HEK293 (cell line): ENCODE results near the gene CYP11A1.
"Not testable (repeated sequence)": the region's sequence is repeated elsewhere in the genome, so short reads cannot be mapped to it uniquely, and the experiment has no call there.

Experiments
- CTCF ChIA-PET: fragments of 350-600 bp; formaldehyde crosslinking; extraction: SDS; loops from one replicate; lab custom pipeline; 2021; ENCODE audit warnings: antibody characterized with exemption; lab: Yijun Ruan, JAX
- POLR2A ChIA-PET: fragments of 300-600 bp; formaldehyde crosslinking; extraction: SDS; loops from one replicate; lab custom pipeline; 2020; ENCODE audit warnings: antibody characterized with exemption, inconsistent platforms; lab: Yijun Ruan, JAX
- H3K27ac ChIP-seq: fragments of 200-500 bp; sonication (Bioruptor generic); 2 replicates; pipeline ENCODE4 v1.5.1; 2014; ENCODE audit warnings: low read depth, low read length, control low read depth, inconsistent platforms; ENCODE audit errors: extremely low read depth
- H3K36me3 ChIP-seq, 2 experiments: fragments of 200-500 bp in 1 of 2; sonication (Bioruptor generic) in 1 of 2; 1 replicate in 1 of 2; 2 replicates in 1 of 2; pipeline ENCODE4 v1.5.1; 2014 to 2017; ENCODE audit warnings: inconsistent platforms in 2 of 2, low read length in 2 of 2; ENCODE audit not compliant: control insufficient read depth in 2 of 2, insufficient read depth in 1 of 2
- H3K4me1 ChIP-seq: fragments of 200-500 bp; sonication (Bioruptor generic); 2 replicates; pipeline ENCODE4 v1.5.1; 2014; ENCODE audit warnings: mild to moderate bottlenecking, low read length, inconsistent platforms; ENCODE audit not compliant: control insufficient read depth, insufficient read depth
- H3K4me3 ChIP-seq: 2 replicates; pipeline ENCODE4 v1.5.1; 2011; ENCODE audit warnings: low read depth, mild to moderate bottlenecking, control low read depth, low read length, moderate library complexity
- H3K9me3 ChIP-seq: fragments of 200-500 bp; sonication (Bioruptor generic); 2 replicates; pipeline ENCODE4 v1.5.1; 2014; ENCODE audit warnings: low read depth, low read length, inconsistent platforms; ENCODE audit not compliant: control insufficient read depth, insufficient read depth
- FEZF1 ChIP-seq: fragments of 450-650 bp; formaldehyde crosslinking; IDR thresholded peaks from 2 replicates; pipeline ENCODE4 v1.5.1; 2016; ENCODE audit warnings: missing biosample characterization, missing genetic modification characterization
- GLIS1 ChIP-seq: fragments of 450-650 bp; formaldehyde crosslinking; IDR thresholded peaks from 2 replicates; pipeline ENCODE4 v1.5.1; 2016; ENCODE audit warnings: missing biosample characterization, missing genetic modification characterization
- GLIS2 ChIP-seq: fragments of 450-650 bp; formaldehyde crosslinking; IDR thresholded peaks from 2 replicates; pipeline ENCODE4 v1.5.1; 2016; ENCODE audit warnings: missing biosample characterization, missing genetic modification characterization
- IKZF3 ChIP-seq: fragments of 450-650 bp; IDR thresholded peaks from 2 replicates; pipeline ENCODE4 v1.5.0; 2018; ENCODE audit warnings: missing biosample characterization, mild to moderate bottlenecking, missing genetic modification characterization, moderate library complexity
- PRDM6 ChIP-seq: fragments of 450-650 bp; formaldehyde crosslinking; IDR thresholded peaks from 2 replicates; pipeline ENCODE4 v1.5.1; 2017; ENCODE audit warnings: missing biosample characterization, missing genetic modification characterization
- RBAK ChIP-seq: fragments of 450-650 bp; formaldehyde crosslinking; IDR thresholded peaks from 2 replicates; pipeline ENCODE4 v1.5.1; 2016; ENCODE audit warnings: missing biosample characterization, missing genetic modification characterization
- SP7 ChIP-seq: fragments of 450-650 bp; formaldehyde crosslinking; IDR thresholded peaks from 2 replicates; pipeline ENCODE4 v1.5.1; 2016; ENCODE audit warnings: missing biosample characterization, missing genetic modification characterization
- ZBTB48 ChIP-seq: fragments of 450-650 bp; formaldehyde crosslinking; IDR thresholded peaks from 2 replicates; pipeline ENCODE4 v1.5.1; 2016; ENCODE audit warnings: missing biosample characterization, missing genetic modification characterization
- ZIC2 ChIP-seq: fragments of 450-650 bp; formaldehyde crosslinking; IDR thresholded peaks from 2 replicates; pipeline ENCODE4 v1.5.1; 2016; ENCODE audit warnings: missing biosample characterization, missing genetic modification characterization
- ZNF10 ChIP-seq: fragments of 450-650 bp; formaldehyde crosslinking; IDR thresholded peaks from 2 replicates; pipeline ENCODE4 v1.5.1; 2017; ENCODE audit warnings: missing biosample characterization, missing genetic modification characterization
- ZNF157 ChIP-seq: fragments of 450-650 bp; formaldehyde crosslinking; IDR thresholded peaks from 2 replicates; pipeline ENCODE4 v1.5.1; 2016; ENCODE audit warnings: missing biosample characterization, missing genetic modification characterization
- ZNF341 ChIP-seq: fragments of 450-650 bp; formaldehyde crosslinking; IDR thresholded peaks from 2 replicates; pipeline ENCODE4; 2016; ENCODE audit warnings: low read depth, missing biosample characterization, missing genetic modification characterization
- ZNF350 ChIP-seq: fragments of 450-650 bp; formaldehyde crosslinking; IDR thresholded peaks from 2 replicates; pipeline ENCODE4 v1.5.0; 2017; ENCODE audit warnings: missing biosample characterization, mild to moderate bottlenecking, missing genetic modification characterization
- ZNF398 ChIP-seq: fragments of 450-650 bp; formaldehyde crosslinking; IDR thresholded peaks from 2 replicates; pipeline ENCODE4 v1.5.1; 2017; ENCODE audit warnings: missing biosample characterization, missing genetic modification characterization
- ZNF404 ChIP-seq: fragments of 450-650 bp; formaldehyde crosslinking; IDR thresholded peaks from 2 replicates; pipeline ENCODE4 v1.5.1; 2017; ENCODE audit warnings: missing biosample characterization, missing genetic modification characterization
- ZNF600 ChIP-seq: fragments of 450-650 bp; formaldehyde crosslinking; IDR thresholded peaks from 2 replicates; pipeline ENCODE4 v1.5.1; 2016; ENCODE audit warnings: missing biosample characterization, missing genetic modification characterization
- ZNF645 ChIP-seq: fragments of 450-650 bp; formaldehyde crosslinking; IDR thresholded peaks from 2 replicates; pipeline ENCODE4; 2016; ENCODE audit warnings: missing biosample characterization, missing genetic modification characterization
- ZNF701 ChIP-seq: fragments of 450-650 bp; formaldehyde crosslinking; IDR thresholded peaks from 2 replicates; pipeline ENCODE4 v1.5.1; 2016; ENCODE audit warnings: missing biosample characterization, missing genetic modification characterization
- ZSCAN30 ChIP-seq: fragments of 450-650 bp; IDR thresholded peaks from 2 replicates; pipeline ENCODE4 v1.5.1; 2018; ENCODE audit warnings: missing biosample characterization, mild to moderate bottlenecking, missing genetic modification characterization, moderate library complexity

CYP11A1 gene

GRCh38 chr15:74390647-74391288 is 23.3 kb upstream of the CYP11A1 start:
- POLR2A ChIA-PET = no interaction called here
- H3K9me3 ChIP-seq = no peaks in the 10 kb centered on the region
- TF ChIP-seq SP7 (no peak), ZNF600 (tag by site-specific recombination) (peak; percentile 93), PRDM6 (tag by site-specific recombination) (no peak), FEZF1 (no peak)
- TF ChIP-seq, all 188 proteins: peak for 1
- H3K27ac ChIP-seq = no peak overlapping the region
- H3K4me1 ChIP-seq = no peaks in the 10 kb centered on the region
- no peak overlapping the region for H3K4me3 ChIP-seq
- CTCF ChIA-PET = interaction anchor here (0.6 to 25.1 kb wide), 5 partner anchors 9 to 1666 kb away, joined by 3 to 768 read pairs (median 5); partner anchors contain the start of gene SEMA7A
- H3K36me3 ChIP-seq = no peaks in the 10 kb centered on the region

GRCh38 chr15:74390049-74390646 is 22.7 kb upstream of the CYP11A1 start:
- not testable (repeated sequence) for H3K4me1 ChIP-seq, H3K9me3 ChIP-seq
- CTCF ChIA-PET = interaction anchor here (0.6 to 25.1 kb wide), 4 partner anchors 8 to 232 kb away, joined by 3 to 768 read pairs (median 5); partner anchors contain the start of gene SEMA7A

GRCh38 chr15:74389241-74390048 is 22.0 kb upstream of the CYP11A1 start:
- Histone ChIP-seq H3K36me3 (no peaks in the 10 kb centered on the region), H3K4me1 (no peaks in the 10 kb centered on the region), H3K9me3 (no peaks in the 10 kb centered on the region), H3K27ac (no peak overlapping the region), H3K4me3 (no peak overlapping the region)
- no peak for TF ChIP-seq ZNF10 (tag by site-specific recombination)
- TF ChIP-seq GLIS1 (tag by site-specific recombination) = peak; percentile 95
- TF ChIP-seq ZNF404 = no peak
- TF ChIP-seq ZIC2 (tag by site-specific recombination) = peak; percentile 96
- TF ChIP-seq ZNF350 (tag by site-specific recombination) = no peak
- 0 out of 2 replicates have a peak, but pooled peaks have one; percentile 48 for TF ChIP-seq ZSCAN30 (tag by site-specific recombination)
- TF ChIP-seq ZBTB48 = peak; percentile 84
- peak; percentile 41 for TF ChIP-seq GLIS2
- TF ChIP-seq ZNF701 (tag by site-specific recombination) = no peak
- no peak for TF ChIP-seq ZNF157 (tag by site-specific recombination)
- no peak for TF ChIP-seq ZNF341 (tag by site-specific recombination)
- TF ChIP-seq ZNF398 = peak; percentile 27; the same call in 1 of the 2 replicates
- TF ChIP-seq RBAK (tag by site-specific recombination) = no peak
- no peak for TF ChIP-seq ZNF645 (tag by site-specific recombination)
- TF ChIP-seq IKZF3 (tag by site-specific recombination) = peak; percentile 50; the same call in 1 of the 2 replicates
- CTCF ChIA-PET = interaction anchor here (0.6 to 25.1 kb wide), 9 partner anchors 8 to 511 kb away, joined by 3 to 768 read pairs (median 4); partner anchors contain the start of gene SEMA7A
- POLR2A ChIA-PET = interaction anchor here (0.8 kb wide), 1 partner anchor 73 kb away, joined by 3 read pairs; no protein-coding TSS in a partner anchor

More at GRCh38 chr15:74390049-74390646, 22.7 kb upstream of the CYP11A1 start:
- H3K27ac ChIP-seq, H3K36me3 ChIP-seq, POLR2A ChIA-PET, H3K4me3 ChIP-seq: not testable (repeated sequence)
